ENCODE data around the gene CA11. TPM values are rescaled to one million over a fixed set of nuclear protein-coding genes. Genes with fewer than 3 reads are reported as not detected.
A peak's percentile ranks its signal among the peaks of the same experiment; 100 is the strongest.
"Not testable (repeated sequence)": the region's sequence is repeated elsewhere in the genome, so short reads cannot be mapped to it uniquely, and the experiment has no call there.

The CA11 gene
- total RNA-seq, 1 donor from 2014 or later = 1.7 TPM

- DNase-seq (ENCODE audit: low spot score) = no peak
These were observed 24.9 kb upstream of the CA11 start for GRCh38 chr19:48670699-48671445.

DNA sequence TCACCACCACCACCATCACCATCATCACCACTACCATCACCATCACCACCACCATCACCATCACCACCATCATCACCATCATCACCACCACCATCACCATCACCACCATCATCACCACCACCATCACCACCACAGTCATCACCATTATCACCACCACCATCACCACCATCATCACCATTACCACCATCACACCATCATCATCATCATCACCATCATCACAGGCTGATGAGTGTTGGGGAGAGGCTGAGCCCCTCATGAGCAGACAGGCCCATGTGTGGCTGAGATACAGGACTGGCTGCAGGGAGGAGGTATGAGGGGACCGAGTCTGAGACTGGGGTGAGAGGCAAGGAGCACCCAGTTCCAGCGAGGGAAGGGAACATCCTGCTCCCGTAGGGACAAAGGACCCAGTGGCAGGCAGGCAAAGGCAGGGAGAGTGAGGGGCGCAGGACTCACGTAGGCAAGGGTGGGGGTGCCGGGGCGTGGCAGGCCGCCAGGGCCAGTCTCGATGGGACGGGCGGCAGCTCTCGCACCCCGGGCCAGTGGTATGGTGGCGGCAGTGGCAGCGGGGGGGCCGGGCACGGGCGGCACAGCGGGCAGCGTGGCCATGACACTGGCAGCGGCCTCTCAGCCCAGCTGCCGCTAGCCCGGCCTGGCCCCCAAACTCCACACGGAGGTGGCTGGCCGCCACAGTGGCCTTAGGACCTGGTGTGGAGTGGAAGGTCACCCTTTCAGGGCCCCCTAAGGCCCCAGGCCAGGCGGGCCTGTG is 24.1 kb upstream of the CA11 start:
- no peak for ATAC-seq
- no peak for DNase-seq (ENCODE audit: low spot score)

More at GRCh38 chr19:48670699-48671445, 24.9 kb upstream of the CA11 start:
- no peak for ATAC-seq

DNA sequence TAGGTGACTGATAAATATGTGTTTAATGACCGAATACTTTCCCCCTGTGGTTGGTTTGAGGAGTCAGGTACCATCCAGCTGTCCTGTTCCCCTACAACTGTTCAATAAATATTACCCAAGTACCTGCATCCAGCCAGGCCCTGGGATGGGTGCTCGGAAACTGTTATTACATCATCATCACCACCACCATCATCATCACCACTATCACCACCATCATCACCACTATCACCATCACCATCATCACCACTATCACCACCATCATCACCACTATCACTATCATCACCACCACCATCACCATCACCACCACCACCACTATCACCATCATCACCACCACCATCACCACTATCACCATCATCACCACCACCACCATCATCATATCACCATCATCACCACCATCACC is 22.8 kb upstream of the CA11 start:
- DNase-seq (ENCODE audit: low spot score) (no peak), ATAC-seq (no peak)

- peak; percentile 68 for ATAC-seq
These were observed 22.3 kb upstream of the CA11 start for GRCh38 chr19:48668332-48668731.

DNA sequence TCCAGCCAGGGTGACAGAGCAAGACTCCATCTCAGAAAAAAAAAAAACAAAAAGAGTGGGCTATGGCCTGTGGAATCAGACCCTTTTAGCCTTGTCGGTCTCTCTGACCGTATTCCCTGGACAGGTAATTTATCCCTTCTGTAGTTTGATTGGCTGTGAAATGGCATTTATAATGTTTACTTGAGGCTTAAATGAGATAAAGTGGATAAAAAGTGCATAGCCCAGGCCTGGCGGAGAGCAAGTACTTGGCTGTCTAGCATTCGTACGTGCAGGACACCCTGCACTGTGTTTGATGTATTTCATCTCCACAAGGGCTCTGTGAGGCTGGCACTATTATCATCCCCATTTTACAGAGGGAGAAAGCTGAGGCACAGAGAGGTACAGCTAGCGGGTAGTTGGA is 19.8 kb upstream of the CA11 start:
- no peak for DNase-seq (ENCODE audit: low spot score)
- no peak for ATAC-seq

More at GRCh38 chr19:48668332-48668731, 22.3 kb upstream of the CA11 start:
- no peak for DNase-seq (ENCODE audit: low spot score)

- DNase-seq (ENCODE audit: low spot score) (no peak), ATAC-seq (no peak)
These were observed 18.5 kb upstream of the CA11 start for GRCh38 chr19:48664476-48664875.

- no peak for DNase-seq (ENCODE audit: low spot score)
- ATAC-seq = no peak
These were observed 17.7 kb upstream of the CA11 start for GRCh38 chr19:48663667-48664066.

- ATAC-seq (no peak), DNase-seq (ENCODE audit: low spot score) (no peak)
These were observed 15.7 kb upstream of the CA11 start for GRCh38 chr19:48661711-48662090.

GRCh38 chr19:48660852-48661710 is 15.1 kb upstream of the CA11 start:
- ATAC-seq = peak; percentile 79
- DNase-seq (ENCODE audit: low spot score) = peak; percentile 75

DNA sequence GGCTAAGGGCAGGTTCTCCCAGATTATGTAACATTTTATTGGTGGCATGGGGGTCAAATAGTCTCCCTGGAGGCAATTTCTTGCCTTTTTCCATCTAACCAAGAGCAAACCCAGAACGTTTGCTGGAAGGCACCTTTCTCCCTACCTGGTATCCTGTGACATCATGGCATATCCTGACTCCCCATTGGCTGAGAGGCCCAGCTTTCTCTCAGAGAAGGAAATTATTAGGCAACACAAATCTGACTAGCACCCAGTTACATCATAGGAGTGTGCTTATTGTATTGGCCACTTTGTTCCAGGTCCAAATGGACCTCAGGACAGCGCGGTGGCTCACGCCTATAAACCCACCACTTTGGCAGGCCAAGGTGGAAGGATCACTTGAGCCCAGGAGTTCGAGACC is 13.8 kb upstream of the CA11 start:
- DNase-seq (ENCODE audit: low spot score) (no peak), ATAC-seq (no peak)

GRCh38 chr19:48658483-48658882 is 12.5 kb upstream of the CA11 start:
- no peak for DNase-seq (ENCODE audit: low spot score)

GRCh38 chr19:48657828-48658227 is 11.8 kb upstream of the CA11 start:
- not testable (repeated sequence) for ATAC-seq; DNase-seq (ENCODE audit: low spot score)

More at GRCh38 chr19:48658483-48658882, 12.5 kb upstream of the CA11 start:
- ATAC-seq = no peak

GRCh38 chr19:48656840-48657474 is 11.0 kb upstream of the CA11 start:
- ATAC-seq (no peak), DNase-seq (ENCODE audit: low spot score) (no peak)

DNA sequence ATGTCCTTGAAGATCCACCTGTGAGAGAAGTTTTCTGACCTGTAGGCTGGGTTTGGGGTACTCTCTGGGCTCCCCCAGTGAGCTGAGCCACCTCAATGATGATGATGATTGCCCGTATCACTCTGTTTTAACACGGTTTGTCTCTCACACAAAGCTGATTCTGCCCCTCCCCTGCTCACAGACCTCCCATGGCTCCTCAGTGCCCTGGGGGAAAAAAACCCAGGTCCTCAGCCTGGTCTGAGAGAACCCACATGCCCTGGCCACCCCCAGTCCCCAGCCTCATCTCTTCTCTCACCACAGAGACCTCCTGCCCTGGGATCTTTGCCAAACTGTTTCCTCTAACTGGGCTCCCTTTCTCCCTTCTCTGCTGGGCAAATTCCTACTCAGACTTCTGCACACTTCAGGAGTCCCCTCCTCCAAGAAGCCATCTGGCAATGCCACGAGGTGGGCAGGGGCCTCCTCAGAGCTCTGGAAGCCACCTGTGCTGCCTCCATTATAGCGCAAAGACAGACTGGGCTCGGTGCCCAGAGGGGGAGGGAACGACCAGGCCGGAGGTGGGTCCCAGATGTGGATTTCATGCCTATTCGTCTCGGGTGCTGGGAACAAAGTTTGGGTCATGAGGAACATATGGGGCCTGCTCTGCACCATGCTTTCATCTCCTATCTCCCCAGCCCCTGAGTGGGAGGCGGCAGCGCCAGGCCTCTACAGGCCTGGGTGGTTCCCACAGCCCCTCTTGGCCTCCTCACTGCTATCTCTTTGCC is 8.5 kb upstream of the CA11 start:
- DNase-seq (ENCODE audit: low spot score) (no peak), ATAC-seq (no peak)

DNA sequence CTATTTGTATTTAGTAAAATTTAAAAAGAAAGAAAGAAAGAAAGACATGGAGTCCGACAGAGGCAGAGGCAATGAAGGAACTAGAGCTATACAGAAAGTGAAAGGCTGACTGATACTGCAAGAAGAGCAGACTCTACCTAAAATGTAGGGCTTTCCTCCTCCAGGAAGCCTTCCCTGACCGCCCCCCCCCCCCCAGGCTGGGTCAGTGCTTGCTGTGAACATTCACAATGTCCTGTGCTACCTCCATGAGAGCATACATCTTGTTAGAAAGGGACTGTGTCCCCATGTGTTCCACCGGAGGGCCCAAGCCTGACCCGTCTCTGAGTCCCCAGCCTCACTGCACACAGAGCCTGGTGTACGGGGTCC is 5.7 kb upstream of the CA11 start:
- DNase-seq (ENCODE audit: low spot score) (no peak), ATAC-seq (no peak)

GRCh38 chr19:48650974-48651682 is 5.1 kb upstream of the CA11 start:
- no peak for ATAC-seq
- no peak for DNase-seq (ENCODE audit: low spot score)

- DNase-seq (ENCODE audit: low spot score) (no peak), ATAC-seq (no peak)
These were observed 2.1 kb upstream of the CA11 start for GRCh38 chr19:48648134-48648533.

- ATAC-seq (no peak), DNase-seq (ENCODE audit: low spot score) (no peak)
These were observed 782 bp upstream of the CA11 start for GRCh38 chr19:48646722-48647216.

- ATAC-seq = no peak
- DNase-seq (ENCODE audit: low spot score) = no peak
These were observed 377 bp downstream of the CA11 start for GRCh38 chr19:48645620-48646000.
